LNCAP (cell line): Measurements from ENCODE around the gene S100A8.

Experiments
- CTCF ChIP-seq: fragments of 450-650 bp; IDR thresholded peaks from 2 replicates; pipeline ENCODE4 v1.5.1; 2017; ENCODE audit warnings: mild to moderate bottlenecking

The S100A8 gene

GRCh38 chr1:153431427-153431826 is 40.6 kb upstream of the S100A8 start:
- TF ChIP-seq CTCF, result no peak

- no peak for TF ChIP-seq CTCF
Measured at GRCh38 chr1:153431002-153431401, 40.1 kb upstream of the S100A8 start.

- no peak for TF ChIP-seq CTCF
Measured at GRCh38 chr1:153430561-153430960, 39.7 kb upstream of the S100A8 start.

- TF ChIP-seq CTCF, result no peak
Measured at GRCh38 chr1:153430166-153430553, 39.3 kb upstream of the S100A8 start.

GRCh38 chr1:153429266-153430165 is 38.6 kb upstream of the S100A8 start:
- TF ChIP-seq CTCF, result no peak

- TF ChIP-seq CTCF, result no peak
Measured at GRCh38 chr1:153428791-153429190, 37.9 kb upstream of the S100A8 start.

GRCh38 chr1:153428073-153428638 is 37.3 kb upstream of the S100A8 start:
- no peak for TF ChIP-seq CTCF
